ENCODE data around the gene TUSC2. TPM values are rescaled to one million over a fixed set of nuclear protein-coding genes. Genes with fewer than 3 reads are reported as not detected.

The TUSC2 gene
- total RNA-seq, 1 experiment from 2014 or later, result 33.5 TPM

- Mint-ChIP-seq H3K27me3 (ENCODE audit: low read depth) (no peaks in the 10 kb centered on the region; the same call in 1 of the 2 replicates), H3K4me3 (peak overlapping the region; percentile 30 to 54; a peak in 4 of 5 replicates), H3K9me3 (no peaks in the 10 kb centered on the region), H3K4me1 (peaks cover 23 to 41% of the 10 kb centered on the region in 2 experiments), H3K36me3 (ENCODE audit: insufficient read depth in 1 of 3, low read depth in 3 of 3) (peaks cover 18 to 34% (median 19%) of the 10 kb centered on the region in 3 experiments), H3K27ac (0 out of 7 replicates have a peak overlapping the region, but pooled peaks of 1 of the 3 experiments have one; percentile 28)
- Histone ChIP-seq H3K4ac (ENCODE audit: low read depth, low read length) (no peak overlapping the region), H2BK20ac (ENCODE audit: low read depth, low read length, poor library complexity, severe bottlenecking) (no peak overlapping the region), H3K4me2 (ENCODE audit: insufficient read depth, insufficient read length, low read length) (no peak overlapping the region), H3K9ac (ENCODE audit: extremely low read depth, insufficient read length, low read length) (no peak overlapping the region), H3K4me1 (ENCODE audit: insufficient read depth, low read length) (peaks cover 6% of the 10 kb centered on the region; the same call in 1 of the 2 replicates), H2BK12ac (ENCODE audit: insufficient read length, low read depth, low read length) (no peak overlapping the region), H3T11ph (ENCODE audit: low read length) (no peak overlapping the region), H3K79me1 (ENCODE audit: insufficient read depth, low read depth, low read length, poor library complexity, severe bottlenecking) (peaks cover 6% of the 10 kb centered on the region), H3K14ac (ENCODE audit: insufficient read depth, low read length) (no peak overlapping the region), H4K8ac (replicated peaks; ENCODE audit: insufficient read length, low read depth, low read length) (no peak overlapping the region), H3K18ac (ENCODE audit: insufficient read length, low read depth, low read length) (no peak overlapping the region), H2BK5ac (ENCODE audit: insufficient read length, low read length) (no peak overlapping the region), H3K79me2 (ENCODE audit: insufficient read depth, low read length) (peaks cover 10% of the 10 kb centered on the region; the same call in 1 of the 2 replicates), H3K27ac (ENCODE audit: insufficient read length, low read depth, low read length) (no peak overlapping the region), H3K9me3 (ENCODE audit: control insufficient read depth, low read depth, low read length) (no peaks in the 10 kb centered on the region), H4K20me1 (ENCODE audit: control insufficient read depth, insufficient read depth, insufficient read length) (no peaks in the 10 kb centered on the region), H2AFZ (ENCODE audit: low read length) (no peak overlapping the region), H4K5ac (ENCODE audit: insufficient read length, low read depth, low read length) (no peak overlapping the region), H2BK120ac (ENCODE audit: low read depth, low read length, poor library complexity, severe bottlenecking) (no peak overlapping the region), H4K91ac (ENCODE audit: insufficient read length, low read depth, low read length) (no peak overlapping the region), H3K23ac (ENCODE audit: insufficient read length, low read depth, low read length) (no peak overlapping the region), H3K23me2 (ENCODE audit: insufficient read length, low read depth, low read length, poor library complexity, severe bottlenecking) (peaks cover 24% of the 10 kb centered on the region), H3K27me3 (ENCODE audit: insufficient read depth, low read length) (no peaks in the 10 kb centered on the region), H2AK5ac (ENCODE audit: insufficient read length, low read length) (no peak overlapping the region), H3K56ac (ENCODE audit: insufficient read length, low read depth, low read length) (no peak overlapping the region), H2BK15ac (ENCODE audit: low read depth, low read length) (no peak overlapping the region)
- WGBS (ENCODE audit: extremely low coverage, insufficient read length, low lambda C conversion rate), result no CpG with 5 or more reads among the region's 4 CpGs
- TF ChIP-seq, protein P1, sequence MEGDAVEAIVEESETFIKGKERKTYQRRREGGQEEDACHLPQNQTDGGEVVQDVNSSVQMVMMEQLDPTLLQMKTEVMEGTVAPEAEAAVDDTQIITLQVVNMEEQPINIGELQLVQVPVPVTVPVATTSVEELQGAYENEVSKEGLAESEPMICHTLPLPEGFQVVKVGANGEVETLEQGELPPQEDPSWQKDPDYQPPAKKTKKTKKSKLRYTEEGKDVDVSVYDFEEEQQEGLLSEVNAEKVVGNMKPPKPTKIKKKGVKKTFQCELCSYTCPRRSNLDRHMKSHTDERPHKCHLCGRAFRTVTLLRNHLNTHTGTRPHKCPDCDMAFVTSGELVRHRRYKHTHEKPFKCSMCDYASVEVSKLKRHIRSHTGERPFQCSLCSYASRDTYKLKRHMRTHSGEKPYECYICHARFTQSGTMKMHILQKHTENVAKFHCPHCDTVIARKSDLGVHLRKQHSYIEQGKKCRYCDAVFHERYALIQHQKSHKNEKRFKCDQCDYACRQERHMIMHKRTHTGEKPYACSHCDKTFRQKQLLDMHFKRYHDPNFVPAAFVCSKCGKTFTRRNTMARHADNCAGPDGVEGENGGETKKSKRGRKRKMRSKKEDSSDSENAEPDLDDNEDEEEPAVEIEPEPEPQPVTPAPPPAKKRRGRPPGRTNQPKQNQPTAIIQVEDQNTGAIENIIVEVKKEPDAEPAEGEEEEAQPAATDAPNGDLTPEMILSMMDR (conservative IDR thresholded peaks at IDR 0.05), result peak; percentile 89
- peak; percentile 90 for DNase-seq
Observed at GRCh38 chr3:50324351-50325112, 3.5 kb downstream of the TUSC2 start.

Data from H9 (cell line).